ENCODE measurements around the gene KIN. TPM values are rescaled to one million over a fixed set of nuclear protein-coding genes. Genes with fewer than 3 reads are reported as not detected.

The KIN gene
- total and polyA plus RNA-seq, 8 donors = 9.3 to 22.7 (median 21.4) TPM

DNA sequence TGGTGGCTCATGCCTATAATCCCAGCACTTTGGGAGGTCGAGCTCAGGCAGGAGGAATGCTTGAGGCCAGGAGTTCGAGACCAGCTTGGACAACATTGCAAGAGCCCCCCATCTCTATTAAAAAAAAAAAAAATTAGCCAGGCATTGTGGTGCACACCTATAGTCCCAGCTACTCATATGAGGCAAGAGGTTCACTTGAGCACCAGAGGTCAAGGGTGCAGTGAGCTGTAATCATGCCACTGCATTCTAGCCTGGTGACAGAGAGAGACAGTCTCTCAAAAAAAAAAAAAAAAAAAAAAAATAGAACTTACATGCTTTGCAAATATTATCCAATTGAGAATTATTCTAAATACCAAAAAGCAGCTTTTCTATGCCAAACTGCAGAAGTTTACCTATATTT, 11.0 kb downstream of the KIN start:
- DNase-seq (no peak), ATAC-seq (no peak)
- no peaks in the 10 kb centered on the region for H3K27me3 ChIP-seq
- H3K36me3 ChIP-seq = peaks cover 0 to 95% of the 10 kb centered on the region in 2 donors
- no peak overlapping the region for H3K27ac ChIP-seq
- intact Hi-C loops (cut with DNase I) = no loop called here
- no peak for TF ChIP-seq CTCF (IDR thresholded peaks at IDR 0.05)
- H3K4me3 ChIP-seq = no peak overlapping the region
- peaks cover 0 to 5% of the 10 kb centered on the region in 2 donors for H3K4me1 ChIP-seq
- no peaks in the 10 kb centered on the region for H3K9me3 ChIP-seq

DNA sequence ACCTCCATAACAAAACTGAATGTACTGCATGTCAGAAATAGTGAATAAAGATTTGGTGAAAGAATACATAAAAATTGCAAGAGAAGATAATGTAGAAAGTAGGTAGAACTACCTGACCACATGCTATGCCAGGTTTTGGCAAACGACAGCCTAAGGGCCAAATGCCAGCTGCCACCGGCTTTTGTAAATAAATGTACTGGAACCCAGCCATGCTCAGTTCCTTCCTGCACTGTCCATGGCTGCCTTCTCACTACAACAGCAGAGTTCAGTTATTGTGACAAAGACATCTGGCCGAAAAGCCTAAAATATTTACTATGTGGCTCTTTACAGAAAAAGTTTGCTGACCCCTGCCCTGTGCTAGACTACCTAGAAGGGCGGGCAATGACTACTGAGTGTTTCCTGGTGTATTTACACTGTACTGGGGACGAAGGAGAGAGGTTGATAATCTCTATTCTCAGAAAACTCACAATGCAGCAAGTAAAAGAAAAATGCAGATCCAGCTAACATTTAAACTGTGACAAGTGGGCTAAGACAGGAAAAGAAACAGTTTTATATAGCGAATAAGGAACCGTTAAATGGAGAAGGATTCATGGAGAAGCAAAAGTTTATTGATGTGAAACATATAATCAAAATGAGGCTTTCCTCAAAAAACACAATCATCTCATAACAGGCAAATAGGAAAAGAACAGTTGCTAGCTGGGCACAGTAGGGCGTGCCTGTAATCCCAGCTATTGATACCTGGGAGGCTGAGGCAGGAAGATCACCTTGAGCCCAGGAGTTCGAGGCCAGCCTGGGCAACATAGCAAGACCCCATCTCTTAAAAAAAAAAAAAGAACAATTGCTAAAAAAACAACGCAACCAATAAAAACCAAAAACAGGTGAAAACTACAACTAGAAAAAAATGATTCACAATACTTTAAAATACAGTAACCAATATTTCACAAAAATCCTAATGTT, 13.7 kb downstream of the KIN start:
- ATAC-seq = peak; percentile 83
- H3K36me3 ChIP-seq = peaks cover 0 to 94% of the 10 kb centered on the region in 2 donors

DNA sequence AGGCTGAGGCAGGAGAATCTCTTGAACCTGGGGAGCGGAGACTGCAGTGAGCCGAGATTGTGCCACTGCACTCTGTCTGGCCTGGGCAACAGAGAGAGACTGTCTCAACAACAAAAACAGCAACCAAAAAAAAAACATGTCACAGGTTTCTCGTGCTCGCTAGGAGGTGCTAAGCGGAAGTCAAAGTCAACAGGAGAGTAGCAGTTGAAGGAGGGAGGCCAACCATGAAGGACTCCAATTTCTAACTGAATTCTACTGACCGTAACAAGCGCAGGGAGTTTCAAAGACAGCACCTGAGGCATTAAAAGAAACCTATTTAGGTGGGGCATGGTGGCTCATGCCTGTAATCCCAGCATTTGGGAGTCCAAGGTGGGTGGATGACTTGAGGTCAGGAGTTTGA, 19.4 kb downstream of the KIN start:
- DNase-seq = no peak
- no peak for TF ChIP-seq CTCF (IDR thresholded peaks at IDR 0.05)
- intact Hi-C loops (cut with DNase I) = no loop called here
- no peak overlapping the region for H3K27ac ChIP-seq
- no peak overlapping the region for H3K4me3 ChIP-seq
- ATAC-seq = no peak
- H3K27me3 ChIP-seq = no peaks in the 10 kb centered on the region
- H3K4me1 ChIP-seq = peaks cover 0 to 9% of the 10 kb centered on the region in 2 donors
- no peaks in the 10 kb centered on the region for H3K9me3 ChIP-seq
- H3K36me3 ChIP-seq = peaks cover 0 to 88% of the 10 kb centered on the region in 2 donors

More for the DNA sequence above, 13.7 kb downstream of the KIN start:
- Histone ChIP-seq H3K27me3 (no peaks in the 10 kb centered on the region), H3K4me1 (peaks cover 0 to 5% of the 10 kb centered on the region in 2 donors), H3K9me3 (no peaks in the 10 kb centered on the region), H3K4me3 (no peak overlapping the region), H3K27ac (no peak overlapping the region)
- DNase-seq = peak in 2 of 4 donors; percentile 2 to 47
- no peak for TF ChIP-seq CTCF (IDR thresholded peaks at IDR 0.05)
- intact Hi-C loops (cut with DNase I) = no loop called here

DNA sequence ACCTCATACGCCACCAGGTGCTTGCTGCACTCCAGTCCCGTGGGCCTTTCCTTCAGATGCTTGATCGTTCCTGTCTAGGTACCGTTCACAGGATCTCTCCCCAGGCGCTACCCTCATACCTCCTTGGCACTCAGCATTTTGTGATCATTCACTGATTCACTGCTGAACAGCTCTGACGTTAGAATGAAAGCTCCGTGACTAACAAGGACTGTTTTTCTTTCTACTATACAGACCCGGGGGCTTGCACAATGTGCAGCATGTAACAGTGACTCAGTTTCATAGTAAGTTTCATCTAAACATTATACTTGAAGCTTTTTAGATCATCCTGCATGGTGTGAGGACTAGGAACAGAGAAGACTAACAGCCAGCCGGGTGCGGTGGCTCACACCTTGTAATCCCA, 20.6 kb downstream of the KIN start:
- no peak for TF ChIP-seq CTCF (IDR thresholded peaks at IDR 0.05)
- Histone ChIP-seq H3K27me3 (no peaks in the 10 kb centered on the region), H3K4me1 (peaks cover 0 to 9% of the 10 kb centered on the region in 2 donors), H3K4me3 (no peak overlapping the region), H3K27ac (no peak overlapping the region), H3K36me3 (peaks cover 0 to 92% of the 10 kb centered on the region in 2 donors), H3K9me3 (no peaks in the 10 kb centered on the region)
- no peak for ATAC-seq
- no peak for DNase-seq
- intact Hi-C loops (cut with DNase I) = no loop called here

DNA sequence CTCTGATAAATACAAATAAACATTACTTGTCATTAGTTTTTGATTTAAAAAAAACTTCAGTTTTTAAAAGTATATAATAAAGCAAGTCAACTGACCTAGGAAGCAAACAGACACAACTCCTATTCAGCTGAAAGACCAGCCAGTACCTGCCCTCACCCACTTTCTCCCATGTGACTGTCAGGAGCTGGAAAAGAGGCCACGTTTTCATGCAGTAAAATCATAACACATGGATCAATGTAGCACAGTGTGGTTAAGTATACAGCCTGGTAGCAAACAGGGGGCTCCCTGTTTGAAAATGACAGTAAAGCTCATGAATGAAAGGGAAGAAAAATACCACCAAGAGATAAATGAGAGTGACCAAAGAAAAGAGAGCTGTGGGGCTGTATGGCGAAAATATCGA, 21.6 kb downstream of the KIN start:
- TF ChIP-seq CTCF (IDR thresholded peaks at IDR 0.05) = no peak
- Histone ChIP-seq H3K9me3 (no peaks in the 10 kb centered on the region), H3K27me3 (no peaks in the 10 kb centered on the region), H3K27ac (no peak overlapping the region), H3K4me3 (no peak overlapping the region), H3K4me1 (peaks cover 0 to 9% of the 10 kb centered on the region in 2 donors), H3K36me3 (peaks cover 0 to 92% of the 10 kb centered on the region in 2 donors)
- DNase-seq = no peak
- intact Hi-C loops (cut with DNase I) = no loop called here
- ATAC-seq = no peak
